Ectodermal cell (in vitro differentiated cells): Measurements from ENCODE around the gene HMCN2.

Experiments used
- H3K27ac ChIP-seq: 2 replicates; pipeline ENCODE4 v1.7.0; 2013; ENCODE audit warnings: mild to moderate bottlenecking, low read depth, low read length; ENCODE audit not compliant: insufficient read depth, poor library complexity, severe bottlenecking
- H3K27me3 ChIP-seq: 2 replicates; pipeline ENCODE4 v1.7.0; 2013; ENCODE audit warnings: mild to moderate bottlenecking, low read length; ENCODE audit not compliant: insufficient read depth, control insufficient read depth, poor library complexity, severe bottlenecking
- H3K36me3 ChIP-seq: one replicate; pipeline ENCODE4 v1.7.0; 2013; ENCODE audit warnings: low read length; ENCODE audit not compliant: control insufficient read depth, insufficient read depth
- H3K4me1 ChIP-seq: one replicate; pipeline ENCODE4 v1.7.0; 2013; ENCODE audit warnings: low read length; ENCODE audit not compliant: control insufficient read depth, insufficient read depth
- H3K4me3 ChIP-seq: 2 replicates; pipeline ENCODE4 v1.7.0; 2013; ENCODE audit warnings: low read depth, low read length, control low read depth; ENCODE audit not compliant: insufficient read depth
- H3K9me3 ChIP-seq: 2 replicates; pipeline ENCODE4 v1.7.0; 2013; ENCODE audit warnings: mild to moderate bottlenecking, low read length, moderate library complexity; ENCODE audit not compliant: control insufficient read depth
- WGBS, 2 experiments: methylation state at CpG; one replicate each; pipeline ENCODE4 v1.1.7; 2013; ENCODE audit warnings: missing lambda C conversion rate in 2 of 2; 5-methylcytosine and 5-hydroxymethylcytosine counted together

Gene HMCN2

DNA sequence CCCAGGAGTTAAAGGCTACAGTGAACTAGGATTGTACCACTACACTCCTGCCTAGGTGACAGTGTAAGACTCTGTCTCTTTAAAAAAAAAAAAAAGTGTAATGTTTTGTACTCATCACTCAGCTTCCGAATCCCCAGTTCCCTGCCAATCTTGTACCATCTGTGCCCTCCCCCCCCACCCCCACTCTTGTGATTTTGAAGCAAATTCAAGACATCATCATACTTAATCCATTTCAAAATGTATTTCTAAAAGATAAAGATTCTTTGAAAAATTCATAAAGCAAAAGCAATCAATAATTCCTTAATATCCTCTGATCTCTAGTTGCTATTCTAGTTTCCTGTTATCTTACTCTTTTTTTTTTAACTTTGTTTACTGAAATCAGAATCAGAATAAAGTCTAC, 34.9 kb upstream of the HMCN2 start:
- Histone ChIP-seq H3K27me3 (no peaks in the 10 kb centered on the region), H3K36me3 (peaks cover 17% of the 10 kb centered on the region), H3K9me3 (no peaks in the 10 kb centered on the region), H3K4me3 (no peak overlapping the region), H3K27ac (no peak overlapping the region), H3K4me1 (no peaks in the 10 kb centered on the region)
- 85 to 100% methylated on average over 1 of the region's 1 CpG for WGBS, 2 experiments

DNA sequence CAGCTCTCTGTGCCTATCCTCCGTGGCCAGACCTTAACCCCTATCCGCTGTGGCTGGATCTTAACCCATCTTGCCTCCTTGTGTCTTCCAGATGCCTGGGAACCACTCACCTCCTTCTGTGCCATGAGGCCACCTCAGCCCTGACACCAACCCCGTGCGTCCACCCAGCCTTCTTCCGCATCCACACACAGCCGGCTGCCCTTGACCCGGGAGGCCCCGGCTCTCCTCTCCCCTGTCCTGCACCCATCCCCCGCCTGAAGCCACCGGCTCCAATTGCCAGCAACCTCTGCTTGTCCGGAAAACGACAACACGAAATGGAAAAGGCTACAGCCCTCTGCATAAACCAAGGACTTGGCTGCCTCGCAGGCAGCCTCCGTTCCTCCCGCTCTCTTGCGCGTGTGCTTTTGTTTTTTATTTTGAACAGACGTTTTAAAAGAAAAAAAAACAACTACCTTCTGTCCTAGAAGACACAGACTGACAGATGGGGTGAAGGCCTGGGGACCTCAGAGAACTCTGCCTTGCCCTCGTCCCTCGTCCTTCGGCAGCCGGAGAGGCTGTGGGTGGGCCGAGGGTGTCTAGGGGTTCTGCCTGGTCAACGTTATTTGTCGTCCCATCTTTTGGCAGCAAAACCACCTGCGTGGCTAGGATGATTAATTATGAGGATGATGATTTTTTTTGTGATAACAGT, 32.5 kb upstream of the HMCN2 start:
- 89% methylated on average over 27 of the region's 27 CpGs for WGBS, 2 experiments
- Histone ChIP-seq H3K4me1 (peaks cover 6% of the 10 kb centered on the region), H3K4me3 (no peak overlapping the region), H3K36me3 (peaks cover 6% of the 10 kb centered on the region), H3K27ac (no peak overlapping the region), H3K9me3 (no peaks in the 10 kb centered on the region), H3K27me3 (no peaks in the 10 kb centered on the region)

DNA sequence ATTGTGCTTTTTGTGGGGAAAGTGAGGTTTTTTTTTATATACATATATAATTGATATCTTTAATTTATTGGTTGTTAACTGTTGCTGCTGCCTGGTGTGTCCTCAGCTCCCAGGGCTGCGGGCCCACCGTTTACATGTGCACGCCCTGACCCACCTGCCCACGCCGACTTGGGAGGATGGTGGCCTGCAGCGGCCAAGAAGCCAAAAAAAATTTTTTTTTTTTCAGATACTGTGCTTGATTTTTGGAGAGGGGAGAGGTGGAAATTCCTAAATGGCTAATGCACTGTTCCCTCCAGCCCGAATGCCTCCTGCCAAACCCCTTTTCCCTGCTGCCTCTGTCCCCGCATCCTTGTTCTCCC, 32.0 kb upstream of the HMCN2 start:
- no peak overlapping the region for H3K4me3 ChIP-seq
- no peaks in the 10 kb centered on the region for H3K27me3 ChIP-seq
- no peak overlapping the region for H3K27ac ChIP-seq
- WGBS, 2 experiments: 92 to 95% methylated on average over 8 of the region's 8 CpGs
- peaks cover 6% of the 10 kb centered on the region for H3K4me1 ChIP-seq
- peaks cover 6% of the 10 kb centered on the region for H3K36me3 ChIP-seq
- no peaks in the 10 kb centered on the region for H3K9me3 ChIP-seq

DNA sequence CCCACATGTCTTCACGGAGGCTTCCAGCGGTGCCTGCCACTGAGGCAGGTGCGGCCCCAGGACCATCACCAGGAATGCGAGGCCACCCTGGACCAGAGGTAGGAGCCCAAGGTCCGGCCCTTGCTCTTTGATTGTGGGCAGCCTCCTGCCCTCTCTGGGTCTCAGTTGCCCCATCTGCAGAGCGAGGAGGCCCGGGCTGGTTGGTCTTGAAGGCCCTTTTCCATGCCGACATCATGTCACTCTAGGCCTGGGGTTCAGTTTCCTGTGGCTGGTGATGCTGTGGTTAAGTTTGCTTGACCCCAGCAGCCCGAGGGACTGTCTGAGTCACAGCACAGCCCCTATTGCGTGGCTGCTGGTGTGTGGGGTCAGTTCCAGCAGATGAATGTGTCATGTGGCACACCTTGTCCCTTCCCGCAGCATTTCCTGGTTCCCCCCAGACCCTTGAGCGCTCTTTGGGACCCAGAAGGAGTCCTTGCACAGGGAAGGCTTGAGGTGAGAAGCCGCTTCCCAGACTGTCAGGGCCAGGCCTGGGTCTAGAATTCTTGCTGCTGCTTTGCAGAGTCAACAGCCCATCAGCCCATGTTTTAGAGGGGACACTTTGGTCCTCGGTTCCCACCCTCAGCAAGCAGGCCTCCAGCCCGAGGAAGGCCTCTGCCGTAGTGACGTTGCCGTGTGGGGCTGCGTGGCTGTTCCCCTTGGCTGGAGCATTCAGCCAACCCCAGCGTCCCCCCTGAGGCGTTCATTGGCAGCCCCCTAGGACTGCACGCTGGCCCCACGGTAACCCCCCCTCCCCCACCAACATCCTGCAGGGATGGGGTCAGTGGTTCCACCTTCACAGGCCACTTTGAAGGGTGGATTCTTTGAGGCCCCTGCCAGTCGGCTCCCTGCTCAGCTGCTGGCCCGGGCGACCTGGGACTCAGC, 31.0 kb upstream of the HMCN2 start:
- H3K9me3 ChIP-seq: no peaks in the 10 kb centered on the region
- H3K4me1 ChIP-seq: peaks cover 6% of the 10 kb centered on the region
- peaks cover 6% of the 10 kb centered on the region for H3K36me3 ChIP-seq
- 92 to 94% methylated on average over 26 of the region's 26 CpGs for WGBS, 2 experiments
- no peak overlapping the region for H3K27ac ChIP-seq
- no peaks in the 10 kb centered on the region for H3K27me3 ChIP-seq
- no peak overlapping the region for H3K4me3 ChIP-seq

DNA sequence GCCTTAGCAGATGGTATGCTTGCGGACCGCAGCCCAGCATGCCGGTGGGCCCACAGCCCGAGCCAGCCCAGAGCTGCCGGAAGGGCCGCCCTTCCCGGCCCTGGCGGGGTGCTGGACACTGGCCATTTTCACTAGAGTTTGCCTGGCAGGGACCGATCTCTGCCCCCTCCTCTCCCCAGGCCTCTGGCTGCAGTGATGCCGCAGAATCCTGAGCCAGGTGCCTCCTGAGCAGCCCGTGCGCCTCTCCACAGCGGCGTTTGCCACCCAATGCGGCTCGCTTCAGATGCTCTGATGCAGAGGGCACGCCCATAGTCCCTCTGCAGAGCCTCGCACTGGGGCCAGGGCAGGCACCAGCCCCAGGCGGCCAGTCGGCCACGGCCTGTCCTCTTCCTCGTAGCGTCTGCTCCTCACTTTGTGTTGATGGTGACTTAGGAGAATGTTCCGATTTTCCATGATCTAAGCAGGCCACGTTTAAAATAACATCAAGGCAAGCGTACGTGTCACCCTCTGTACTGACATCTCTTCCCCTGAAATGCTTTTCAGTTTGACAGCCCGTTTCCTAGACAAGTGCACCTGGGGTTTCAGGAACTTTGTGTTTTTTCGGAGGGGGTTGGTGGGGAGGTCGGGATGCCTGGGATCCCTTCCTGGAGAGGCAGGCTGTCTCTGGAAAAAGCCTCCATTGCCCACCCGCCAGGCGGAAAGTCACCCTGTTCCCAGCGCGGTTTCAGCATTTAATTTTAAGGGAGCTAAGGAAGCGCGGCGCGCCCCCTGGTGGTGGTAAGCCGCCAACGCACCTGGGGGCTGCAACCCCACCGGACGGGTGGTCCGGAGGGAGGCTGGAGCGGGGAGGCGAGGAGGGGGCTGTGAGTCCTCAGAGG, 29.8 kb upstream of the HMCN2 start:
- 58 to 62% methylated on average over 45 of the region's 45 CpGs for WGBS, 2 experiments
- no peak overlapping the region for H3K27ac ChIP-seq

DNA sequence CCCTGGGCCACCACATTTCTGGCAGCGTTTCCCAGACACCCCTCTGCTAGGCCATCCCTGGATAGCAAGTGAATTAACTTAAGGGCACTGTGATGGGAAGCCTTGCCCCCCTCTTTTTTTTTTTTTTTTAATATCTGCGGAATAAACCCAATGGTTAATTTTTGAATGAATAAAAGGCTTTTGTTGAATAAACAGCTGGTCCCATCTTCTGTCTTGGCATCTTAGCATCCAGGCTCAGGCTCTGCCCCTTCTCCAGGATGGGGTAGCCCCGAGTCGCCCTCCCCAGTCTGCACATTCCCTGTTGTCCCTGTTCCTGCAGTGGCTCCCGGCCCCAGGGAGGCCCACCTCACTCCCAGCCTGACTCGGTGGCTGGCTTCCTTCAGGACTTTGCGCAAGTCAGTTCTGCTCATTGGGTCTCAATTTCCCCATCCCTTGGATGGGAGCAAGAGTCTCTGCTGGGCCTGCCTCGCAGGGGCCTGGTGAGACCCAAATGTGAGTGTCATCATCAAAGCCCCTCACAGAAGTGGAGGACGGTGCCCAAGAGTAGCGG, 29.0 kb upstream of the HMCN2 start:
- Histone ChIP-seq H3K4me3 (no peak overlapping the region), H3K36me3 (peaks cover 6% of the 10 kb centered on the region), H3K4me1 (peaks cover 6% of the 10 kb centered on the region), H3K9me3 (no peaks in the 10 kb centered on the region), H3K27me3 (no peaks in the 10 kb centered on the region), H3K27ac (no peak overlapping the region)
- 77 to 82% methylated on average over 10 of the region's 10 CpGs for WGBS, 2 experiments

More for the DNA sequence above, 29.8 kb upstream of the HMCN2 start:
- Histone ChIP-seq H3K27me3 (no peaks in the 10 kb centered on the region), H3K4me1 (peaks cover 6% of the 10 kb centered on the region), H3K4me3 (no peak overlapping the region), H3K36me3 (peaks cover 6% of the 10 kb centered on the region), H3K9me3 (no peaks in the 10 kb centered on the region)

DNA sequence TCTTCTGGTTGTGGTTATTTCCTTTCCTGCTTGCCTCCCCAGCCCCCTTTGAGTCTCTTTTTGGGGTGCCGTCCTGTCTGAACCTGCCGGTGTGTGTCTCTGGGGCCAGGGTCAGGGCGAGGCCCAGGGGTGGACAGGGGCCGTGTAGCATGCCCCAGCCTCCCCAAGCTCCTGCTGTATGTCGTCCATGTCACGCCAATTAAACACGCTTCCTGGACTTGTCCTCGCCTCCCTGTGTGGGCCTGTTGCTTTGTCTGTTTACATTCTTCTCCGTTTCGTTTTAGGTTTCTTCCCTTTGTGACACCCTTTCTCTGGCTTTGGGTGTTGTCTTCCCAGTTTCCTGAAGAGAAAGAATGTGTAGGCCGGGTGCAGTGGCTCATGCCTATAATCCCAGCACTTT, 28.5 kb upstream of the HMCN2 start:
- WGBS, 2 experiments: 85 to 88% methylated on average over 11 of the region's 11 CpGs
- H3K27me3 ChIP-seq: no peaks in the 10 kb centered on the region
- no peaks in the 10 kb centered on the region for H3K9me3 ChIP-seq
- no peak overlapping the region for H3K4me3 ChIP-seq
- H3K4me1 ChIP-seq: peaks cover 6% of the 10 kb centered on the region
- H3K36me3 ChIP-seq: peaks cover 6% of the 10 kb centered on the region
- no peak overlapping the region for H3K27ac ChIP-seq

DNA sequence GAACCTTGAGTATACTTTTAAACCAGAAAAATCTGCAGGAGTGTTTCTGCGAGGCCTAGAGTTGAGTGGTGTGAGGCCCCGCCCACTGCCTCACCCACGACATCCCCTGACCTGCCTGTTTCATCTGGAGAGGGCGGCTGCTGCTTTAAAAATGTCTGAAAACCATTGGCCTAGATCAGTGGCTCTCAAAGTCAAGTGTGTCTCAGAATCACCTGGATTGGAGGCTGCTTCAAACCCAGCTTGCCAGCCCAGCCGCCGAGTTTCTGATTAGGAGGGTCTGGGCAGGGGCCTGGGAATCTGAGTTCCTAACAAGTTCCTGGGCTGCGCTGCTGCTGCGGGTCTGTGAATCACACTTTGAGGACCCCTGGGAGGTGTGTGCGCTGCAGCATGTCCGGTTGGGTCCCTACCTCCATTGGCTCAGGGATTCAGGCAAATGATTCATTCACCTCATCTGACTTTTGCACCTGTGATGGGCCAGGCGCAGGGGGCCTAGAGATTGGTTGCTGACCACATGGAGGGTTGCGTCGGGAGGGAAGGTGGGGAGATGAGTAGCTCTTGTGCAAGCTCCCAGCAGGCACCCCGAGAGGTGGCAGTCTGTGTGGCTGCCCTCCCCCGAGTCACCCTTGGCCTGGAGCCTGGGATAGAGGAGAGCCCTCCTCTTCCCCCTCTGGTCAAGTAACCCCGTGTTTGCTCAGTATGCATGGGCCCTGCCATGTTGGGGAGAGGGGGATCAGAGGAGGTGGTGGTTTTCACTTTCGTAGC, 27.6 kb upstream of the HMCN2 start:
- Histone ChIP-seq H3K36me3 (peaks cover 4% of the 10 kb centered on the region), H3K9me3 (no peaks in the 10 kb centered on the region), H3K27me3 (no peaks in the 10 kb centered on the region), H3K4me3 (no peak overlapping the region), H3K27ac (no peak overlapping the region), H3K4me1 (peaks cover 6% of the 10 kb centered on the region)
- 90 to 92% methylated on average over 17 of the region's 17 CpGs for WGBS, 2 experiments

DNA sequence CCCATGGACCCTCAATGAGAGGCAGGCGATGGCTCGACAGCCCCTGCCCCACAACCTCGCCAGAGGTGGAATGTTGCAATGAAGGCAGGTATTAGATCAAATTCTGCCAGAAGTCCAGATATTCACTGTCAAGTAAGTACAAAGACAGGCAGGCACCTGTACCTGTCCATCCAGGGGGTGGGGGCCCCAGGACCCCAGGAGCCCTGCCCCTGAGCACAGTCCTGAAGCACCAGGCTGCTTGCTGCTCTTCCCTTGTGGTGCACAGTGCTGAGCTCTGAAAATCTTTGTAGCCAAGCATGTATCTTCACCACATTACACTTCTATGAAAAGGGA, 26.2 kb upstream of the HMCN2 start:
- H3K4me3 ChIP-seq: no peak overlapping the region
- no peaks in the 10 kb centered on the region for H3K9me3 ChIP-seq
- no peaks in the 10 kb centered on the region for H3K36me3 ChIP-seq
- H3K27ac ChIP-seq: no peak overlapping the region
- WGBS, 2 experiments: 95 to 96% methylated on average over 3 of the region's 3 CpGs
- peaks cover 6% of the 10 kb centered on the region for H3K4me1 ChIP-seq
- no peaks in the 10 kb centered on the region for H3K27me3 ChIP-seq
